Measurements from ENCODE around the gene TNFAIP6.
"Not testable (repeated sequence)": the region's sequence is repeated elsewhere in the genome, so short reads cannot be mapped to it uniquely, and the experiment has no call there.

The TNFAIP6 gene

GRCh38 chr2:151361674-151362370 is 4.4 kb downstream of the TNFAIP6 start:
- no peak for DNase-seq

GRCh38 chr2:151363709-151364108 is 6.3 kb downstream of the TNFAIP6 start:
- peak; percentile 63 for DNase-seq

- DNase-seq = no peak
Observed at GRCh38 chr2:151367571-151367970, 10.2 kb downstream of the TNFAIP6 start.

DNA sequence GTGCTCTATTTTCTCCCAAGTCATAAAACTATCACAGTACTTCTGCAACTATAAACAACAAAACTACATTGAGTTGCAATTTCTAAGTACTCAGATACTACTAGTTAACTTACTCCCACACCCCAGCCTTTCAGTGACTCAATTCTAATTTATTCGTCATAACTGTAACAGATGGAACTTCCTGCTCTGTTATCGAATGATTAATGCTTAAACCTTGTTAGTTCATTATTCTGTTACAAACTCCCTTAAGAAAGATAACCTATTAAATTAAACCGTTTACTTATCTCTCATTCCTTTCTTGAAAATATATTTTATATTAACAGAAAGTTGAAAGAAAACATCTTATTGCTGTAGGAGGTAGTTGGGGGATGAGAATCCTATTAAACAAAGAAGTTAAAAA is 17.0 kb downstream of the TNFAIP6 start:
- DNase-seq = no peak

DNA sequence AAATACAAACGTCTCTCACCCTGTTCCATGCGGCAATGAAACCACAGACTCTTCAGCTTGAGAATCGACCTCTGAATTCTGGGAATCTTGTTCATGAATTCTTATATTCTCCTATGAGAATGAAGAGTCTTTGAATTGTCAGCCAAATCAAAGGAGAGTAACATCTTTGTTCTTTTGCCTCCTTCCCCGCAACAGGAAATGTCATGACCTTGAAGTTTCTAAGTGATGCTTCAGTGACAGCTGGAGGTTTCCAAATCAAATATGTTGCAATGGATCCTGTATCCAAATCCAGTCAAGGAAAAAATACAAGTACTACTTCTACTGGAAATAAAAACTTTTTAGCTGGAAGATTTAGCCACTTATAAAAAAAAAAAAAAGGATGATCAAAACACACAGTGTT is 21.8 kb downstream of the TNFAIP6 start:
- DNase-seq = no peak

DNA sequence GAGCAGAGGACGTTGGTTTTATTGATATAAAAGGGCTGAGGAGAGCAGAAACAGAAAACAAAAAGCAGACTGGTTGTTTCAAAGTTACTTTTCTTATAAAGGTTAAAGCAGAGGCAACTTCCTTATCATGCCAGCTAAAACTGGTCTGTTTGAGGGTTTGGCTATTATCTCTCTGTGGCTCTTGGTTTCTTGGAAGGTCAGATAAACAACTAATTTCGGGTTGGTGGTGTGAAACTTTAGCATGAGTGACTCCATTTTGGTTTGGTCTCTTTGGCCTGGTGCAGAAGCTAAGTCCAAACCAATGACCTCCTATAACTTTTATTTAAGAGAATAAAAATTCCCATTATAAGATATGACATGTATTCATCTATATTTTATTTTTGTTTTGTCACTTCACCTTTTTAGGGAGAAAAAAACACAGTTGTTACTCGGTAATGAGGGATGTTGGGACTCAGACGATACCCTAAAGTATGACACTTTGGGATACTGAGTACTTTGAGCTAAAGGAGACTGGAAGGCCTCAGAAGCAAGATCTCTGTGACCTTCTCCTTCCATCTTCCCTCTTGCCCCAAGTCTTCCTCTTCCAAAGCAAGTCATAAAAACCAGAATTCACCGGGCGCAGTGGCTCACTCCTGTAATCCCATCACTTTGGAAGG is 23.3 kb downstream of the TNFAIP6 start:
- DNase-seq = no peak

DNA sequence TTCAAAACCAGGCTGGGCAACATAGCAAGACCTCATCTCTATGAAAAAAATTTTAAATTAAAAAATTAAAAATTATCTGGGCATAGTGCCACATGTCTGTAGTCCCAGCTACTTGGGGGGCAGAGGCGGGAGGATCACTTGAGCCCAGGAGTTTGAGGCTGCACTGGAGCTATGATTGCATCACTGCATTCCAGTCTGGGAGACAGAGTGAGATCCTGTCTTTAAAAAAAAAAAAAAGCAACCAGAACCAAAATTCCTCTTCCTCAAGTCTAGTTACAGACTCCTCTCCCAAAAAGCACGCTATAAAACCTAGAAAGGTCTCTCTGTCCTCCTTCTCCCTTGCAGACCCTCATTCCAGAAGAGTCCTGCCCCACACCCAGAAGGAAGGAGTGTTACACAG is 23.9 kb downstream of the TNFAIP6 start:
- DNase-seq = no peak

GRCh38 chr2:151388011-151388410 is 30.6 kb downstream of the TNFAIP6 start:
- no peak for DNase-seq

- no peak for DNase-seq
Observed at GRCh38 chr2:151391436-151391835, 34.0 kb downstream of the TNFAIP6 start.

- no peak for DNase-seq
Observed at GRCh38 chr2:151394509-151394908, 37.1 kb downstream of the TNFAIP6 start.

DNA sequence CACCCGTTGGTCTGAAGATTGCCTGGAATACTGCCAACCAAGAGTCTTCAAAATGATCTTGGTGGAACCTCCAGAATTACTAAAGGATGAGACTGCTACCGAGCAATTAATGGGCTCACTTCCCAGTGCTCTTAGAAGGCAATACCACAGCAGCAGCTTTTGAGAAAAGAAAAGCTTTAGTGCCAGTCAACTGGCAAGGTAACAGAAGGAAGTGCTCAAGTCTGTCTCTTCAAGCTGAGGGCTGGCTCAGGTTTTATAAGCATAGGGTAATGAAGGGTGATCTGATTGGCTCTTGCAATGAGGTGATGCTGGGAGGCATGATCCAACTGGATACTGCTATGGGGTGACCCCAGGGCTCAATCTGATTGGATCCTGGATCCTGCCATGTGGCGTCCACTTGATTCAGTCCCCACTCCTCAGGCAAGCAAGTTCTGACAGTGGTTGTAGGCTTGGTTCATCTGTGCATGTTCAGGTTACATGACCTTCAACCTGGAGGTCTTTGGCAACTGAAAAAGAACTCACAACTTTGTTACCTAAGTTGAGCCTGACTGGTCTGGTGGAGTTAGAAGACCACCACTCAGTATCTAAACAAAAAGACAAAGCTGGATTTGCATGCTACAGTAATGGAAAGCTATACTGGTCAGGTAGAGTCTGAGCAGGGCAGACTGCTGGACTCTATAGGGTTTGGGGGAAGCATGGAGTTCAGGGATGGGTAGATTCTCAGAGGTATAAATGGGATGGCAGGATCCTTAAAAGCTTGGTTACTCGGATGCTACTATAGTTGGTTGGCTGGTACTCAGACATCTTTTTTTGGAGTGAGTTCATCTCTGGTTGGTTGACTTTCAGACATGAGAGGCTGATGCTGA is 38.4 kb downstream of the TNFAIP6 start:
- no peak for DNase-seq

- no peak for DNase-seq
Observed at GRCh38 chr2:151399981-151400380, 42.6 kb downstream of the TNFAIP6 start.

GRCh38 chr2:151401149-151401548 is 43.8 kb downstream of the TNFAIP6 start:
- DNase-seq = no peak

GRCh38 chr2:151403914-151404313 is 46.5 kb downstream of the TNFAIP6 start:
- no peak for DNase-seq

GRCh38 chr2:151405376-151405775 is 48.0 kb downstream of the TNFAIP6 start:
- DNase-seq = no peak

DNA sequence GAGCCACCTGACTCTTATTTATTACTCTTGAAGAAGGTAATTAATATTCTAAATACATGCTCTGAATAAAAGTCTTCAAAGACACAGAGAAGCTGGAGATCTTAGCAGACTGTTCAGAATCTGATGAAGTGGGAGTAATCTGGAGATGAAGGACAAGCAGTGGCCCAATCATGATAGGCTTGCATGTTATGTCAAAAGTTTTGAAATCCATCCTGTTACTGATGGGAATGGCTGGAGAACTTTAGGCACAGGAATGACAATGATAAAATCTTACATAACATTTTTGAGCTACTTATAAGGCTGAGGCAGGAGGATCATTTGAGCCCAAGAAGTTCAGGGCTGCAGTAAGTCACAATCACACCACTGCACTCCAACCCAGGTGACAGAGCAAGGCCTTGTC is 49.9 kb downstream of the TNFAIP6 start:
- DNase-seq = no peak

DNA sequence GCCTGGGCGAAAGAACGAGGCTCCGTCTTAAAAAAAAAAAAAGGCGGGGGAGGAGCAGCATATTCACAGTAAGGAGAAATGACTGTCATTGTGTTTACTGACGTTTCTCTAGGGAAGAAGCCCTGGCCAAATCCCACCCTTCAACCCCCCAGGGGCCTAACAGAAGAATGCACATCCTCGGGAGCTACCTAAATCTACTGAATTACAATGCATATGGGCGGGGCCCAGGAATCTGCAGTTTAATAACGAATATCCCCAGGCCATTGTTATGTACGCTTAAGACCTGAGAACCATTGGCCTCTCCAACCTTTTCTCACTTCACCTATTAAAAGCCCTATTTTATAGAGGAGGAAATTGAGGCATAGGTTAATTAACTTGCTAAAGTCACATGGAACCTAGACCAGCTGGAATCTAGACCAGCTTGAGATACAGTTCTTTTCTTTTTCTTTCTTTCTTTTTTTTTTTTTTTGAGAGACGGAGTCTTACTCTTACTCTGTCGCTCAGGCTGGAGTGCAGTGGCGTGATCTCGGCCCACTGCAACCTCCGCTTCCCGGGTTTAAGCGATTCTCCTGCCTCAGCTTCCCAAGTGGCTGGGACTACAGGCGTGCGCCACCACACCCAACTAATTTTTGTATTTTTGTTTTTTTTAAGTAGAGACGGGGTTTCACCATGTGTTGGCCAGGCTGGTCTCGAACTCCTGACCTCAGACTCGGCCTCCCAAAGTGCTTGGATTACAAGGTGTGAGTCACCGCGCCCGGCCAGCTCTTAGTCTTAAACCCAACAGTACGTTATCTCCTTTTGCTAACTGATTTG is 51.6 kb downstream of the TNFAIP6 start:
- no peak for DNase-seq

DNA sequence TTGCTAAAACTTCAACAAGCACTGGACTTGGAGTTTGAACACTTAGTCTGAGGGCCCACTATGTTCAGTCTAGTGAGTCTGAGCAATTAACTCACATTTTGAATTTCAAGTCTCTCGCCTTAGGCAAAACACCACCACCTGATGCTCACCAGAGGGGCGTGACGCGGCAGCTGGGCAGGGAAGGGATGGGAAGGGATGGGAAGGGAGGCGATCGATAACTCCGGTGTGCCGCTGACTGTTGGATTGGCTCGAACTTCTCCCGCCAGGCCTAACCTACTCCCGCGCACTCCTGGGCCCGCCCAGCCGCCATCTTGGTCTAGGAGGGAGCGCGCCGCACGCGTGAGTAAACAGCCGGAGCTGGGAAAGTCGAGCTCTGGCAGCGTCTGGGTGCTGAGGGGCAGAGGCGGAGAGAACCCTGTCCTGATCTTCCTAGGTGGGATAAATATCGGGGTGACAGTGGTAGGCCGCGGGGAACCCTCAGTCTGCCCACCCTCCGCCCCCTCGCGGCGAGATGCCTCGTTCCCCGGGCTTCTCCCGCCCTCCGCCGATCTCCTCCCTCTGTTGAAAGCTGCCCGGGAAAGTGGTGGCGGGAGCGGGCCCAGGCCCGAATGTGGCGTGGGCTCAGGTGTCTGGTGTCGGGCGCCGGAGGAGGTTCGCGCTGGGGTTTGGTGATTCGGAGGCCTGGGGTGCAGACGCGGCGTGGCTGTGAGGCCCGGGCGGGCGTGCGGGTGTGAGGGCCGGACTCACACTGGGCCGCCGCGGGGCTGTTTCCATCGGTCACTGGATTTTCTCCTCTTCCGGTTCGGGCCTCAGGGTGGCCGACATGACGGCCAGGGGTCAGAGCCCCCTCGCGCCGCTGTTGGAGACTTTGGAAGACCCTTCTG is 52.5 kb downstream of the TNFAIP6 start, which contains the start of gene RIF1:
RIF1 (plus strand) TSS at position 302 of the 884 bp plus-strand sequence; CDS start at position 824, 522 bp downstream.
- peak; percentile 76 for DNase-seq

- peak; percentile 32 for DNase-seq
Observed at GRCh38 chr2:151410485-151410834, 53.1 kb downstream of the TNFAIP6 start.

GRCh38 chr2:151417650-151418049 is 60.3 kb downstream of the TNFAIP6 start:
- DNase-seq = no peak

DNA sequence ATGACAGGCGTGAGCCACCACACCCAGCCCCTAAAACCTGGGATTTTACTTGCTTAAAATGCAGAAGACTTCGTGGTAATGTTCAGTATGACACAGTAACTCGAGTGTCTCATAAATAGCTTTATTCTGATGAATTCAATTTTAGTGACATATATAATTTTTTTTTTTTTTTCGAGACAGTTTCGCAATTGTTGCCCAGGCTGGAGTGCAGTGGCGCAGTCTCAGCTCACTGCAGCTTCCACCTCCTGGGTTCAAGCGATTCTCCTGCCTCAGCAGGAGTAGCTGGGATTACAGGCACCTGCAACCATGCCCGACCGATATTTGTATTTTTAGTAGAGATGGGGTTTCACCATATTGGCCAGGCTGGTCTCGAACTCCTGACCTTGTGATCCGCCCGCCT is 64.3 kb downstream of the TNFAIP6 start:
- not testable (repeated sequence) for DNase-seq

DNA sequence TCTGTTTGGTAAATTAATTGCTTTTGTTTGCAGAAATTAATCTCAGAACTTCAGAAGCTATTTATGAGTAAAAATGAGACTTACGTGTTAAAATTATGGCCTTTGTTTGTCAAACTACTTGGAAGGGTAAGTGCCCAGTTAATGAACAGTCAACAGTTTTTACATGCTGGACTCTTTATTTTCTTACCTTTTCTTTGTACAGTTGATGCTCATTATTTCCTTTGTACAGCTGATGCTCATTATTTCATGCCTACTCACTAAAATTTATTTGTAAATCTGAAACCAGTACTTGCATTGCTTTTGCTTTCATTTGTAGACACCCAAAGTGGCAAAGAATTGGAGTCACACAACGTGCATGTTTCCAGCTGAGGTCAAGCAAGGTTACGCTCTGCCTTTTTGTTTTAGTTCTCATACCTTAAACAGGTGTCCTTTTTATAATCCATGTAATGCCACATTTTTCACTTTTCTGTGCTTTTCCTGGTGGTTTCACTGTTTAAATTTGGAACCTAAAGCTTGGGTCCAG is 65.6 kb downstream of the TNFAIP6 start:
- DNase-seq = no peak

Data from CD4-positive, alpha-beta T cell treated with Interleukin-15 for 1 hour (primary cell).